Prostate gland (tissue), 1 donor: Measurements from ENCODE around the gene ADAMTSL1.

Experiments used
- POLR2A ChIP-seq: fragments of 450-650 bp; IDR thresholded peaks from one replicate; pipeline ENCODE4 v1.6.1; 2016; ENCODE audit warnings: antibody characterized with exemption, mild to moderate bottlenecking
- POLR2AphosphoS5 ChIP-seq: sonication (generic); formaldehyde crosslinking; IDR thresholded peaks from one replicate; pipeline ENCODE4 v1.6.1; 2017; ENCODE audit warnings: antibody characterized with exemption

- TF ChIP-seq POLR2A (no peak), POLR2AphosphoS5 (no peak)
Measured at GRCh38 chr9:18766989-18767550, 293.1 kb downstream of the ADAMTSL1 start.
